GM23338 (cell line): ENCODE results near the gene GID4. TPM values are rescaled to one million over a fixed set of nuclear protein-coding genes. Genes with fewer than 3 reads are reported as not detected.

Experiments used
- ATAC-seq: fragments of 200-7000 bp; cut with Tn5 transposase; 3 replicates; pipeline ENCODE4 v1.9.1; 2020
- DNase-seq: peaks from one replicate; pipeline ENCODE4 v3.0.0-alpha.2; 2015; ENCODE audit warnings: low spot score
- H2AFZ ChIP-seq: fragments of 200-600 bp; sonication (generic); 2 replicates; pipeline ENCODE4 v1.8.0; 2016; ENCODE audit warnings: antibody characterized with exemption, mild to moderate bottlenecking, moderate library complexity
- H3F3A ChIP-seq: fragments of 200-600 bp; sonication (generic); replicated peaks from 2 replicates; pipeline ENCODE4 v1.8.0; 2017; ENCODE audit warnings: antibody characterized with exemption, mixed run types, low read depth
- H3K27ac ChIP-seq: fragments of 200-600 bp; sonication (generic); 2 replicates; pipeline ENCODE4 v1.6.1; 2016; ENCODE audit warnings: low read depth
- H3K27me3 ChIP-seq: fragments of 200-600 bp; sonication (generic); 2 replicates; pipeline ENCODE4 v1.8.0; 2016; ENCODE audit warnings: mild to moderate bottlenecking, mixed run types, moderate library complexity; ENCODE audit not compliant: insufficient read depth
- H3K36me3 ChIP-seq: fragments of 200-600 bp; sonication (generic); 2 replicates; pipeline ENCODE4 v1.8.0; 2016; ENCODE audit warnings: mild to moderate bottlenecking; ENCODE audit not compliant: insufficient read depth
- H3K4me1 ChIP-seq: fragments of 200-600 bp; sonication (generic); 2 replicates; pipeline ENCODE4 v1.8.0; 2016; ENCODE audit warnings: mild to moderate bottlenecking, moderate library complexity; ENCODE audit not compliant: insufficient read depth
- H3K4me2 ChIP-seq: fragments of 200-600 bp; sonication (generic); 2 replicates; pipeline ENCODE4 v1.7.1; 2017; ENCODE audit warnings: mixed run types
- H3K4me3 ChIP-seq: fragments of 200-600 bp; sonication (generic); 2 replicates; pipeline ENCODE4 v1.6.1; 2016; ENCODE audit warnings: mixed run types
- H3K79me2 ChIP-seq: fragments of 200-600 bp; sonication (generic); replicated peaks from 2 replicates; pipeline ENCODE4 v1.8.0; 2017; ENCODE audit warnings: mild to moderate bottlenecking; ENCODE audit not compliant: insufficient read depth
- H3K9me2 ChIP-seq: fragments of 200-600 bp; sonication (generic); 2 replicates; pipeline ENCODE4 v1.8.0; 2017; ENCODE audit not compliant: insufficient read depth
- H4K20me1 ChIP-seq: fragments of 200-600 bp; sonication (generic); replicated peaks from 2 replicates; pipeline ENCODE4 v1.8.0; 2017; ENCODE audit warnings: mild to moderate bottlenecking; ENCODE audit not compliant: insufficient read depth
- H3K27ac Mint-ChIP-seq: 2 replicates; pipeline ENCODE4 v1.8.0; 2020; ENCODE audit warnings: inconsistent platforms, mild to moderate bottlenecking, moderate library complexity, mixed read lengths
- H3K27me3 Mint-ChIP-seq: 3 replicates; pipeline ENCODE4 v1.8.0; 2022; ENCODE audit warnings: low read depth, mild to moderate bottlenecking, moderate library complexity, mixed read lengths, inconsistent platforms; ENCODE audit not compliant: insufficient read depth, poor library complexity
- H3K36me3 Mint-ChIP-seq: 3 replicates; pipeline ENCODE4 v1.8.0; 2021; ENCODE audit warnings: low read depth, mild to moderate bottlenecking, inconsistent platforms, moderate library complexity, mixed read lengths
- H3K4me1 Mint-ChIP-seq: 3 replicates; pipeline ENCODE4 v1.8.0; 2020; ENCODE audit warnings: mild to moderate bottlenecking, inconsistent platforms, mixed read lengths
- H3K4me3 Mint-ChIP-seq: 3 replicates; pipeline ENCODE4 v1.8.0; 2021; ENCODE audit warnings: moderate library complexity, mild to moderate bottlenecking, inconsistent platforms, mixed read lengths
- H3K9me3 Mint-ChIP-seq: 3 replicates; pipeline ENCODE4 v1.8.0; 2020; ENCODE audit warnings: moderate library complexity, mild to moderate bottlenecking, inconsistent platforms, mixed read lengths
- CREB1 ChIP-seq: fragments of 250-450 bp; sonication (Bioruptor Pico); IDR thresholded peaks from 2 replicates; pipeline ENCODE4 v1.5.0; 2020; ENCODE audit warnings: low read depth, mild to moderate bottlenecking, moderate library complexity
- CTCF ChIP-seq, 2 experiments: fragments of 200-600 bp in 1 of 2; sonication (generic) in 1 of 2; conservative IDR thresholded peaks; 2 replicates each; pipeline versions ENCODE4 v1.5.1 to v1.6.1; 2016 to 2017; ENCODE audit warnings: antibody characterized with exemption in 2 of 2, low read depth in 2 of 2, mild to moderate bottlenecking in 2 of 2, moderate library complexity in 1 of 2
- ETS1 ChIP-seq: IDR thresholded peaks from 2 replicates; pipeline ENCODE4 v1.6.1; 2016; ENCODE audit warnings: antibody characterized with exemption
- EZH2 ChIP-seq: fragments of 200-600 bp; sonication (generic); IDR thresholded peaks from one replicate; pipeline ENCODE4 v1.8.0; 2017; ENCODE audit warnings: antibody characterized with exemption, mild to moderate bottlenecking, low read depth; ENCODE audit not compliant: unreplicated experiment
- EZH2phosphoT487 ChIP-seq: fragments of 200-600 bp; sonication (generic); IDR thresholded peaks from one replicate; pipeline ENCODE4 v1.8.1; 2018; ENCODE audit warnings: antibody characterized with exemption; ENCODE audit not compliant: unreplicated experiment
- JUNB ChIP-seq: IDR thresholded peaks from one replicate; pipeline ENCODE4 v1.6.1; 2016; ENCODE audit warnings: antibody characterized with exemption; ENCODE audit not compliant: unreplicated experiment
- NANOG ChIP-seq: IDR thresholded peaks from 2 replicates; pipeline ENCODE4 v1.6.1; 2016; ENCODE audit warnings: antibody characterized with exemption, borderline replicate concordance
- POLR2AphosphoS5 ChIP-seq: IDR thresholded peaks from 2 replicates; pipeline ENCODE4 v1.6.1; 2016; ENCODE audit warnings: antibody characterized with exemption, low read depth
- REST ChIP-seq: IDR thresholded peaks from one replicate; pipeline ENCODE4 v1.6.1; 2018; ENCODE audit warnings: antibody characterized with exemption; ENCODE audit not compliant: unreplicated experiment
- STAT1 ChIP-seq: IDR thresholded peaks from one replicate; pipeline ENCODE4 v1.6.1; 2016; ENCODE audit warnings: antibody characterized with exemption; ENCODE audit not compliant: unreplicated experiment
- ZNF114 ChIP-seq: fragments of 250-450 bp; sonication (Bioruptor Pico); IDR thresholded peaks from 2 replicates; pipeline ENCODE4 v1.5.0; 2020; ENCODE audit warnings: mild to moderate bottlenecking, moderate library complexity
- ZNF331 ChIP-seq: fragments of 250-450 bp; sonication (Bioruptor Pico); IDR thresholded peaks from 2 replicates; pipeline ENCODE4 v1.5.0; 2020; ENCODE audit warnings: low read depth, mild to moderate bottlenecking, moderate library complexity
- ZNF462 ChIP-seq: fragments of 250-450 bp; sonication (Bioruptor Pico); IDR thresholded peaks from 2 replicates; pipeline ENCODE4 v1.5.0; 2020; ENCODE audit warnings: mild to moderate bottlenecking, moderate library complexity
- polyA plus RNA-seq: library from polyadenylated mRNA; unstranded; fragments of >200 nt; fragmentation: Nextera tagmentation; extraction: Ambion mirVana; gene quantifications from 2 replicates; pipeline ENCODE4 v1.2.1, GENCODE V29; 2016
- total RNA-seq: library from RNA; depleted of rRNA; stranded (reverse); fragments of >200 nt; shearing (Covaris generic); gene quantifications from 2 replicates; pipeline ENCODE4 v1.2.3, GENCODE V29; 2014

The GID4 gene
- total and polyA plus RNA-seq, 2 experiments from 2014 or later: 6.3 to 11.2 TPM

GRCh38 chr17:18017958-18018357, 21.2 kb upstream of the GID4 start:
- Mint-ChIP-seq H3K4me3 (no peak overlapping the region), H3K36me3 (no peaks in the 10 kb centered on the region; the same call in 2 of the 3 replicates), H3K27ac (no peak overlapping the region), H3K9me3 (no peaks in the 10 kb centered on the region), H3K4me1 (peaks cover 3% of the 10 kb centered on the region; the same call in 2 of the 3 replicates), H3K27me3 (peaks cover 3% of the 10 kb centered on the region)
- H4K20me1 ChIP-seq: no peaks in the 10 kb centered on the region
- H3K4me3 ChIP-seq: no peak overlapping the region
- ATAC-seq (no peak), DNase-seq (no peak)
- no peak overlapping the region for H3K4me2 ChIP-seq
- H3K27ac ChIP-seq: no peak overlapping the region
- H3K4me1 ChIP-seq: 0 out of 2 replicates have a peak, but pooled peaks cover 5% of the 10 kb centered on the region
- no peak overlapping the region for H2AFZ ChIP-seq
- no peaks in the 10 kb centered on the region for H3K79me2 ChIP-seq
- TF ChIP-seq CTCF (conservative IDR thresholded peaks at IDR 0.05; ENCODE audit: low read depth in 2 of 2): no peak
- no peak for TF ChIP-seq EZH2phosphoT487
- no peak for TF ChIP-seq POLR2AphosphoS5
- TF ChIP-seq ETS1: no peak
- no peak for TF ChIP-seq CREB1 (CRISPR knock-in tag)
- TF ChIP-seq REST: no peak
- no peak for TF ChIP-seq JUNB
- no peak for TF ChIP-seq EZH2
- TF ChIP-seq ZNF331: no peak
- no peak for TF ChIP-seq ZNF462
- TF ChIP-seq ZNF114 (CRISPR knock-in tag): no peak
- no peak for TF ChIP-seq NANOG
- TF ChIP-seq STAT1: no peak
- H3K36me3 ChIP-seq: no peaks in the 10 kb centered on the region
- H3F3A ChIP-seq: no peaks in the 10 kb centered on the region
- H3K27me3 ChIP-seq: no peaks in the 10 kb centered on the region
- no peaks in the 10 kb centered on the region for H3K9me2 ChIP-seq
